Panc1 (cell line): ENCODE results near the gene HCN4. TPM values are rescaled to one million over a fixed set of nuclear protein-coding genes. Genes with fewer than 3 reads are reported as not detected.

Source experiments
- ATAC-seq: fragments of 200-7000 bp; cut with Tn5 transposase; 2 replicates; pipeline ENCODE4 v1.9.1; 2020; ENCODE audit warnings: mild to moderate bottlenecking, moderate library complexity
- BruUV-seq: library from RNA; stranded (reverse); fragments of 400-500 nt; replicated peaks from 2 replicates; lab custom pipeline; 2021; lab: Mats Ljungman, UMichigan
- CTCF ChIA-PET: fragments of 300-600 bp; sonication (Branson Sonifier 250); formaldehyde crosslinking; loops from one replicate; lab custom pipeline; 2022; ENCODE audit warnings: antibody characterized with exemption; lab: Charles Lee
- POLR2A ChIA-PET: fragments of 300-600 bp; sonication (Branson Sonifier 250); formaldehyde crosslinking; loops from one replicate; lab custom pipeline; 2022; ENCODE audit warnings: antibody characterized with exemption; lab: Charles Lee
- DNase-seq: peaks from one replicate; pipeline ENCODE4 v3.0.0-alpha.2; 2010; ENCODE audit warnings: low read depth, low spot score
- H3K27ac ChIP-seq: 2 replicates; pipeline ENCODE4 v1.5.1; 2011; ENCODE audit warnings: mild to moderate bottlenecking, low read length, inconsistent platforms
- H3K27me3 ChIP-seq: fragments of 200-500 bp; sonication (Bioruptor generic); 2 replicates; pipeline ENCODE4 v1.6.0; 2014; ENCODE audit warnings: low read length, inconsistent platforms; ENCODE audit not compliant: control insufficient read depth, insufficient read depth
- H3K36me3 ChIP-seq: fragments of 200-500 bp; sonication (Bioruptor generic); 2 replicates; pipeline ENCODE4 v1.5.1; 2014; ENCODE audit warnings: inconsistent platforms, mild to moderate bottlenecking, low read length, moderate library complexity; ENCODE audit not compliant: control insufficient read depth, insufficient read depth
- H3K4me1 ChIP-seq: 2 replicates; pipeline ENCODE4 v1.5.1; 2011; ENCODE audit warnings: inconsistent platforms, mild to moderate bottlenecking, low read length, moderate library complexity; ENCODE audit not compliant: control insufficient read depth, insufficient read depth
- H3K4me3 ChIP-seq, 2 experiments: 2 replicates each; pipeline ENCODE4 v1.5.1; 2011 to 2012; ENCODE audit warnings: low read depth in 2 of 2, low read length in 2 of 2, mild to moderate bottlenecking in 2 of 2, inconsistent platforms in 1 of 2, moderate library complexity in 1 of 2
- H3K9me3 ChIP-seq: fragments of 200-500 bp; sonication (Bioruptor generic); 2 replicates; pipeline ENCODE4 v1.5.1; 2014; ENCODE audit warnings: low read depth, mild to moderate bottlenecking, inconsistent platforms, low read length, moderate library complexity; ENCODE audit not compliant: control insufficient read depth, insufficient read depth
- CTCF ChIP-seq: fragments of 450-650 bp; IDR thresholded peaks from 2 replicates; pipeline ENCODE4 v1.5.1; 2017; ENCODE audit warnings: mild to moderate bottlenecking
- POLR2AphosphoS5 ChIP-seq: IDR thresholded peaks from 2 replicates; pipeline ENCODE4 v1.6.1; 2012; ENCODE audit warnings: mild to moderate bottlenecking, low read depth, low read length, moderate library complexity
- SIN3A ChIP-seq: IDR thresholded peaks from 2 replicates; pipeline ENCODE4 v1.6.1; 2012; ENCODE audit warnings: low read depth, mild to moderate bottlenecking, low read length, moderate library complexity, borderline replicate concordance; ENCODE audit not compliant: insufficient read depth
- TCF7L2 ChIP-seq: IDR thresholded peaks from 2 replicates; pipeline ENCODE4 v1.6.1; 2011; ENCODE audit warnings: mild to moderate bottlenecking, low read depth, low read length, inconsistent platforms
- in situ Hi-C: cut with HindIII; loops from 2 replicates; pipeline ENCODE4 v1.10.0; 2016; ENCODE audit warnings: low sequenced_read_pairs, low pct_unique_long_range_greater_than_20kb
- intact Hi-C: fragments of 100-400 bp; cut with micrococcal nuclease; formaldehyde crosslinking; loops from one replicate; pipeline ENCODE4 v1.10.0; 2022; ENCODE audit not compliant: unreplicated experiment
- total RNA-seq: library from RNA; stranded (reverse); gene quantifications from one replicate; pipeline ENCODE4 v1.2.1, GENCODE V29; 2021; ENCODE audit not compliant: unreplicated experiment
- TF ChIP-seq, protein P1 (sequence below), 2 experiments: IDR thresholded peaks; 2 replicates each; pipeline ENCODE4 v1.6.1; 2011 to 2012; ENCODE audit warnings: low read depth in 2 of 2, control low read depth in 1 of 2, low read length in 1 of 2, mild to moderate bottlenecking in 1 of 2, moderate library complexity in 1 of 2; ENCODE audit not compliant: insufficient read depth in 1 of 2

Gene HCN4
- total RNA-seq, 1 experiment from 2014 or later, result 0.15 TPM

DNA sequence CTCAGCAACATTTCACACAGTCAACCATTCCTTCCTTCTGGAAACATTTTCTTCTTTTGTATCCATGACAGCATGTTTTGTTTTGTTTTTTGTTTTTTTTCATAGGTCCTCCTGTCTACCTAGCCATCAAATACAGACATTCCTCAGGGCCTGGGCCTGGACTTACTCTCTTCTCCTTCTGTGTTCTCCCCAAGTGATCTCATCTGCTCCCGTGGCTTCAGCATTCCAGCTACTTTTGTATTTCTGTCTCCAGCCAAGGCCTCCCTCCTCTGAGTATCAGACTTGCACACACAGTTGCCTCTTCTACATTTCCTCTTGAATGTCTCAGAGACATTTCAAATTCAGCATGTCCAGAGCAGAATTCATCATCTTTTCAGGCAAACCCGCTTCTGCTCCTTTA, 82.4 kb downstream of the HCN4 start:
- Histone ChIP-seq H3K36me3 (no peaks in the 10 kb centered on the region), H3K27me3 (peaks cover 2% of the 10 kb centered on the region; the same call in 1 of the 2 replicates), H3K4me3 (no peak overlapping the region), H3K4me1 (no peaks in the 10 kb centered on the region), H3K27ac (no peak overlapping the region), H3K9me3 (no peaks in the 10 kb centered on the region)
- in situ Hi-C loops, result no loop called here
- TF ChIP-seq SIN3A (no peak), CTCF (no peak), TCF7L2 (no peak), POLR2AphosphoS5 (no peak)
- TF ChIP-seq, protein P1, sequence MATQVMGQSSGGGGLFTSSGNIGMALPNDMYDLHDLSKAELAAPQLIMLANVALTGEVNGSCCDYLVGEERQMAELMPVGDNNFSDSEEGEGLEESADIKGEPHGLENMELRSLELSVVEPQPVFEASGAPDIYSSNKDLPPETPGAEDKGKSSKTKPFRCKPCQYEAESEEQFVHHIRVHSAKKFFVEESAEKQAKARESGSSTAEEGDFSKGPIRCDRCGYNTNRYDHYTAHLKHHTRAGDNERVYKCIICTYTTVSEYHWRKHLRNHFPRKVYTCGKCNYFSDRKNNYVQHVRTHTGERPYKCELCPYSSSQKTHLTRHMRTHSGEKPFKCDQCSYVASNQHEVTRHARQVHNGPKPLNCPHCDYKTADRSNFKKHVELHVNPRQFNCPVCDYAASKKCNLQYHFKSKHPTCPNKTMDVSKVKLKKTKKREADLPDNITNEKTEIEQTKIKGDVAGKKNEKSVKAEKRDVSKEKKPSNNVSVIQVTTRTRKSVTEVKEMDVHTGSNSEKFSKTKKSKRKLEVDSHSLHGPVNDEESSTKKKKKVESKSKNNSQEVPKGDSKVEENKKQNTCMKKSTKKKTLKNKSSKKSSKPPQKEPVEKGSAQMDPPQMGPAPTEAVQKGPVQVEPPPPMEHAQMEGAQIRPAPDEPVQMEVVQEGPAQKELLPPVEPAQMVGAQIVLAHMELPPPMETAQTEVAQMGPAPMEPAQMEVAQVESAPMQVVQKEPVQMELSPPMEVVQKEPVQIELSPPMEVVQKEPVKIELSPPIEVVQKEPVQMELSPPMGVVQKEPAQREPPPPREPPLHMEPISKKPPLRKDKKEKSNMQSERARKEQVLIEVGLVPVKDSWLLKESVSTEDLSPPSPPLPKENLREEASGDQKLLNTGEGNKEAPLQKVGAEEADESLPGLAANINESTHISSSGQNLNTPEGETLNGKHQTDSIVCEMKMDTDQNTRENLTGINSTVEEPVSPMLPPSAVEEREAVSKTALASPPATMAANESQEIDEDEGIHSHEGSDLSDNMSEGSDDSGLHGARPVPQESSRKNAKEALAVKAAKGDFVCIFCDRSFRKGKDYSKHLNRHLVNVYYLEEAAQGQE (IDR thresholded peaks at IDR 0.05; ENCODE audit: insufficient read depth in 1 of 2, low read depth in 2 of 2, low read length in 1 of 2), result no peak
- no TSS peak for BruUV-seq
- intact Hi-C loops, result no loop called here
- CTCF ChIA-PET, result no interaction called here
- no peak for DNase-seq
- POLR2A ChIA-PET, result no interaction called here
- no peak for ATAC-seq

DNA sequence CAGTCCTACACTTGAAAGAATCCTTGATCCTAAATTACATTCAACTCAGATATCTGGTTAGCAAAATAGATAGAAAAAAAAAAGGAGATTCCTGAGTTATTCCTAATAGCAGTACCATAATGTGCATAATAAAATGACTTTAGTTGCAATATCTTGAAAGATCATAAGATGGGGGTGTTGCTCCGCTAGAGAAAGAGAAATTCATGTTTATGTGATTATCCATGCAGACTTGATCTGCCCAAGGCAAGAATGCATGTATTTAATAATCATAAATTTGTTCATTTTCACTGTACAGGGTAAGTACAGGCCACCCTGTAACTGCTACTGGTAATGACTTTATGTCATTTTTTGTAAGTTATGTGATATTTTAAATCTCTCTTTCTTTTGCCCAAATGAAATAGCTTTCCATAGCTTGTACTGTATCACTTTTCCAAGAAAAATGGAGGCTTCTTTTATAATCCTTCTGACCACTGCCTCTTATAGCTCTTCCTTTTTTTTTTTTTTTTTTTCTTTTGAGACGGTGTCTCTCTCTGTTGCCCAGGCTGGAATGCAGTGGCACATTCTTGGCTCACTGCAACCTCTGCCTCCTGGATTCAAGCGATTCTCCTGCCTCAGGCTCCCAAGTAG, 84.6 kb downstream of the HCN4 start:
- no peak overlapping the region for H3K27ac ChIP-seq
- H3K27me3 ChIP-seq, result no peaks in the 10 kb centered on the region; the same call in 1 of the 2 replicates
- H3K4me1 ChIP-seq, result no peaks in the 10 kb centered on the region
- peak; percentile 59; the same call in 1 of the 2 replicates for TF ChIP-seq CTCF
- no peak for TF ChIP-seq POLR2AphosphoS5
- peak; percentile 65; the same call in 1 of the 2 replicates for ATAC-seq
- in situ Hi-C loops (no loop called here), intact Hi-C loops (no loop called here)
- no peak overlapping the region for H3K4me3 ChIP-seq
- no peak for DNase-seq
- H3K9me3 ChIP-seq, result no peaks in the 10 kb centered on the region
- CTCF ChIA-PET, result interaction anchor here (0.6 to 0.8 kb wide), 3 partner anchors 276 to 485 kb away, joined by 3 to 6 read pairs (median 5); no protein-coding TSS in a partner anchor
- no peaks in the 10 kb centered on the region for H3K36me3 ChIP-seq
- no TSS peak for BruUV-seq
- POLR2A ChIA-PET, result no interaction called here
